HFF-Myc (cell line): ENCODE results near the gene MBD3L3.
"Not testable (repeated sequence)": the region's sequence is repeated elsewhere in the genome, so short reads cannot be mapped to it uniquely, and the experiment has no call there.

Experiments
- DNase-seq: peaks from one replicate; pipeline ENCODE4 v3.0.0-alpha.2; 2011; ENCODE audit warnings: low read depth; ENCODE audit errors: extremely low read depth
- H3K4me3 ChIP-seq: replicated peaks from 2 replicates; pipeline ENCODE4 v1.5.1; 2011; ENCODE audit warnings: low read depth, mild to moderate bottlenecking, control low read depth, low read length
- CTCF ChIP-seq: IDR thresholded peaks from 2 replicates; pipeline ENCODE4 v1.5.1; 2012; ENCODE audit warnings: mild to moderate bottlenecking, low read depth, low read length, control low read depth; ENCODE audit errors: missing control alignments

MBD3L3 gene

DNA sequence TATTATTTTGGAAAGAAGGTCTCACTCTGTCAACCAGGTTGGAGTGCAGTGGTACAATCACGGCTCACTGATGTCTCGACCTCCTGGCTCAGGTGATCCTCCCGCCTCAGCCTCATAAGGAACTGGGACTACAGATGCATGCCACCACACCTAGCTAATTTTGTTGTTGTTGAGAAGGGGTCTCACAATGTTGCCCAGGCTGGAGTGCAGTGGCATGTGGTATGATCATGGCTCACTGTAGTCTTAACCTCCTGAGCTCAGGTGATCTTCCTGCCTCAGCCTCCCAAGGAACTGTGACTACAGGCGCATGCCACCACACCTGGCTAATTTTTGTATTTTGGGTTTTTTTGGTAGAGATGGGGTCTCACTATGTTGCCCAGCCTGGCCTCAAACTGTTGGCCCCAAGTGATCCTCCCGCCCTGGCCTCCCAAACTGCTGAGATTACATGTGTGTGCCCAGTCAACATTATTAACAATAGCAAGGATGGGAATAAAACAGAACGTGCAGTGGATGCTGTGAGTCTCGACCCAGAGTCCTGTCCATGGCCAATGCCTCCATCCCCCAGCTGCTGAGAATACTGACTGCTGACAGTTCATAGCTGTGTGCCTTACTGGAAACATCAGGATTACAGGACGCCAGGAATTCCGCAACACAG lies 5.4 kb upstream of the MBD3L3 start:
- no peak for TF ChIP-seq CTCF
- DNase-seq = no peak
- no peak overlapping the region for H3K4me3 ChIP-seq

DNA sequence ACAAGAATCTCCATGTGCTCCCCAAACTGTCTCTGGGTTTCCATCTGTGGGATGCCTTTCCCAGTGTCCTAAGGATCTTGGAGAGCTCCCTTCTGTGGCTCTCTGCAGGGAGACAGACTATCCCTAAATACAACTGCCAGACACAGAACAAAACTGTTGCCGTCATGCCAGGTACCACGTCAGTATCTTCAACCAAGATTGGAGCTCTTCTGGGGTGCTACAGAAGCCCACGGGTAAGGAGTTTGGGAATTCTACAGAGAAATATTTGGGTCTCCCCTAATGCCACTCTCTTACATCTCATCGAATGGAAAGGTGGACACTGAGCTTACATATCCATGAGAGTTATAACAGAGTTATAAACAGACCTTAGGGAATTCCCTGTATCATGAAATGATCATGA lies 4.9 kb upstream of the MBD3L3 start:
- no peak overlapping the region for H3K4me3 ChIP-seq
- no peak for DNase-seq
- TF ChIP-seq CTCF = no peak

GRCh38 chr19:7059977-7060376 lies 1.5 kb upstream of the MBD3L3 start:
- not testable (repeated sequence) for H3K4me3 ChIP-seq, DNase-seq

DNA sequence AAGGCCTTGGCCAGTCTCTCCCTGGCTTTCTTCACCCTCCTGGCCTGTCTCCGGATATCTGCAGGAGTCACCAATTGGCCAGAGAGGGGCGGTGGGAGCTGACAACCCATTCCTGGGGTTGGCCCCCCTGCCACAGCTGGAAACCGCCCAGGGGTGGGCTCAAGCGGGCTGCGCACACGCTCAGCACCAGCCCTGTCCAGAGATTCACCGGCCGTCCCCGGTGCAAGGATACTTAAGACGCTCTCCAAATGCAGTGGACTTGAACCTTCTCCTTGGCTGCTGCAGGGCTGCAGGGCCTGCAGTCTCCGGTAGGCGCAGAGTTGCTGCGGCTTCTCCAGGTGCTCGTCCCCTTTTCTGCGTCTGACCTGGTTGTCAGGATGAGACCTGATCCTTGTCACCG lies 2.1 kb downstream of the MBD3L3 start:
- not testable (repeated sequence) for DNase-seq

DNA sequence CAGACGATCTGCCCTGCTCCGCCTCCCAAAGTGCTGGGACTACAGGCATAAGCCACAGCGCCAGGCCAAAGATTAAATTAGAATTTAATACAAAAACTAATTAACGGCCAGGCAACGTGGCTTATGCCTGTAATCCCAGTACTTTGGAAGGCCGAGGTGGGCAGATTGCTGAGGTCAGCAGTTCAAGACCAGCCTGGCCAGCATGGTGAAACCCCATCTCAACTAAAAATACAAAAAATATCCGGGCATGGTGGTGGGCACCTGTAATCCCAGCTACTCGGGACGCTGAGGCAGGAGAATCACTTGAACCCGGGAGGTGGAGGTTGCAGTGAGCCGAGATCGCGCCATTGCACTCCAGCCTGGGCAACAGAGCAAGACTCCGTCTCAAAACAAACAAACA lies 2.8 kb downstream of the MBD3L3 start:
- DNase-seq, H3K4me3 ChIP-seq: not testable (repeated sequence)

More for the DNA sequence above, 2.1 kb downstream of the MBD3L3 start:
- H3K4me3 ChIP-seq = not testable (repeated sequence)

- DNase-seq, H3K4me3 ChIP-seq: not testable (repeated sequence)
Observed at GRCh38 chr19:7054635-7055368, 3.7 kb downstream of the MBD3L3 start.

DNA sequence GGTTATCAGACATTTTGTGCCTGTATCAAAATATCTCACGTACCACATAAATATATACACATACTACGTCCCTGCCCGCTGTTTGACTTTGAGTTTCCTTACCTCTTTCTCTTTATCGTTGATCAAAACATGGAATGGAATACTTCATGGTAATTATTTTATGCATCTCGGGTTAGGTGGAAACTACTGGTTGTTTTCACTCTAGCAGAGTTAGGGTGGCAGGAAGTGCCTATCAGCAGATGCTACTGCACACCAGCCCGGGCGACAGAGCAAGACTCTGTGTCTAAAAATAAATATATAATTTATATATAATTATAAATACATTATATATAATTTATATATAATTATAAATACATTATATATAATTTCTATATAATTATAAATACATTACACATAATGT lies 5.6 kb downstream of the MBD3L3 start:
- H3K4me3 ChIP-seq, DNase-seq: not testable (repeated sequence)

GRCh38 chr19:7051421-7051820 lies 7.1 kb downstream of the MBD3L3 start:
- not testable (repeated sequence) for DNase-seq, H3K4me3 ChIP-seq

DNA sequence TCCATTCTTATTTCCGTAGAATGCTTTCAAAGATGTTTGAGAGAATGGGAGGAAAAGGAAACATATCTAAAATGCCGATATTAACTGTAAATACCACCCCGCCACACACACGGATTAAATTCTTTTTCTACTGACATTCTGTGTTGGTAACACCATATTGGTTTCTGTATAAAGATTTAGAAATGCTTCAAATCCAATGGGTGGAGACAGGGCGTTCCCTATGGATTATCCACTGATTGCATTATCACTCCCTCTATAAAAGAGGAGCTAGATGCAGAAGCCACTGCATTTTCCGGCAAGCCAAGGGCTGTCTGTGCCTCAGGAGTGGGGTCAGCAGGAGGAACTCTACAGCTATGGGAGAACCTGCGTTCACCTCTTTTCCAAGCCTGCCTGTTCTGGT lies 9.5 kb downstream of the MBD3L3 start, which contains the start of gene MBD3L2:
Gene MBD3L2 (plus strand): TSS at position 301 of the 400 bp plus-strand sequence. CDS start 53 bp downstream, at position 354.
- H3K4me3 ChIP-seq, DNase-seq: not testable (repeated sequence)

GRCh38 chr19:7041563-7041962 lies 16.9 kb downstream of the MBD3L3 start:
- not testable (repeated sequence) for DNase-seq, H3K4me3 ChIP-seq

DNA sequence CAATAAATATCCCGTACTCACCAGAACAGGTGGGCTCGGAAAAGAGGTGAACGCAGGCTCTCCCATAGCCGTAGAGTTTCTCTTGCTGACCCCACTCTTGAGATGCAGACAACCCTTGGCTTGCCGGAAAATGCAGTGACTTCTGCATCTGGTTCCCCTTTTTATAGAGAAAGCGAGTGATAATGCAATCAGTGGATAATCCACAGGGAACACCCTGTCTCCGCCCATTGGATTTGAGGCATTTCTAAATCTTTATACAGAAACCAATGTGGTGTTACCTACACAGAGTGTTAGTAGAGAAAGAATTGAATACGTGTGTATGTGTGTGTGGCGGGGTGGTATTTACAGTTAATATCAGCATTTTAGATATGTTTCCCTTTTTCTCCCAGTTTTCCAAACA lies 18.4 kb downstream of the MBD3L3 start, which contains the start of gene MBD3L4:
Gene MBD3L4 (minus strand): TSS at position 101 of the 400 bp plus-strand sequence. CDS start 35 bp downstream, at position 66.
- DNase-seq, H3K4me3 ChIP-seq: not testable (repeated sequence)

- H3K4me3 ChIP-seq, DNase-seq: not testable (repeated sequence)
Observed at GRCh38 chr19:7030278-7030677, 28.2 kb downstream of the MBD3L3 start, which contains the start of gene MBD3L5. TSS of gene MBD3L5 (plus strand) at chr19:7030578. CDS start at chr19:7030612, 34 bp downstream.

GRCh38 chr19:7028790-7029189 lies 29.7 kb downstream of the MBD3L3 start:
- not testable (repeated sequence) for DNase-seq, H3K4me3 ChIP-seq

DNA sequence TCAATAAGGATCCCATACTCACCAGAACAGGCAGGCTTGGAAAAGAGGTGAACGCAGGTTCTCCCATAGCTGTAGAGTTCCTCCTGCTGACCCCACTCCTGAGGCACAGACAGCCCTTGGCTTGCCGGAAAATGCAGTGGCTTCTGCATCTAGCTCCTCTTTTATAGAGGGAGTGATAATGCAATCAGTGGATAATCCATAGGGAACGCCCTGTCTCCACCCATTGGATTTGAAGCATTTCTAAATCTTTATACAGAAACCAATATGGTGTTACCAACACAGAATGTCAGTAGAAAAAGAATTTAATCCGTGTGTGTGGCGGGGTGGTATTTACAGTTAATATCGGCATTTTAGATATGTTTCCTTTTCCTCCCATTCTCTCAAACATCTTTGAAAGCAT lies 37.1 kb downstream of the MBD3L3 start, which contains the start of gene MBD3L2B:
Gene MBD3L2B (minus strand): TSS at position 101 of the 400 bp plus-strand sequence. CDS start 34 bp downstream, at position 67.
- DNase-seq = not testable (repeated sequence)

More for the DNA sequence above, 37.1 kb downstream of the MBD3L3 start, which contains the start of gene MBD3L2B:
- not testable (repeated sequence) for H3K4me3 ChIP-seq
